HUDEP-2 (cell line): ENCODE measurements around the gene PLAC1.

Experiments
- DNase-seq, 76 experiments: peaks; one replicate each; lab custom pipeline; 2025; ENCODE audit not compliant: unreplicated experiment in 76 of 76; lab: John Stamatoyannopoulos, UW

The PLAC1 gene

DNA sequence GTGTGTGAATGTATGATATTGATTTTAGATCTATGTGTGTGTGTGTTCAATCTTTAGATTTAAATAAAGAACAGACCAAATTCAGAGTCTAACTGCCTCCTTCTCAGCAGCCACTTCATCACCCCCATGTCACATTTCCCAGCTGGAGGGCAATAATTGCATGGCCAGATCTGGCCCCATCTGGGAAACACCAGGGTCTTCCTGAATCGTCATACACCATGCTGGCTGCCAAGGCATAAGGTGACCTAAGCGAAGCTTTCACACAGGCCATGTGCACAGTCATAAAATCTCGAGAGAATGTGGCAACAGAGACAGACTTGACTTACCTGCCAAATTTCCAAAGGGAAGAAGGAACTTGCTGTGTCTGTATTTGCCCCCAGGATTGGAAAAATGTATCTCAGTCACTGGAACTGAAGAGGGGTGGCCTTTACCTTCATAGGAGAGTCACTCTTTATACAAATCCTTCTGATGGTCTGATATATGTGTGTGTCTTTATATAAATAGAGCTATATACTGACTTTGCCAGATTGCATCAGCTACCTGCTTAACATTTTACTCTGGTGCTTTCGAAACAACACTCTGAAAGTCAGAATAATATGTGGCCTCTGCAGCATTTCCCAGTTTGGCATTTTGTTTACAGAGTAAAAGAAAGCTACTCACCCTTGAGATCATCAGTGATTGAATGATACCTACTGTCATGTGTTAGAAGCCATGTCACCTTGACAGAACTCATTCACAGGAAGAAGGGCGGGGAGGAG, at the start of gene PLAC1:
Gene PLAC1 (minus strand): TSS at position 470 of the 758 bp plus-strand sequence. CDS start 91,789 bp downstream, outside the sequence.
- no peak for DNase-seq

GRCh38 chrX:134706138-134706537, 47.9 kb upstream of the PLAC1 start:
- no peak for DNase-seq

GRCh38 chrX:134695999-134696398, 37.7 kb upstream of the PLAC1 start:
- DNase-seq, result no peak

- no peak for DNase-seq
Measured at GRCh38 chrX:134694333-134695322, 36.4 kb upstream of the PLAC1 start.

GRCh38 chrX:134693644-134694043, 35.4 kb upstream of the PLAC1 start:
- no peak for DNase-seq

DNA sequence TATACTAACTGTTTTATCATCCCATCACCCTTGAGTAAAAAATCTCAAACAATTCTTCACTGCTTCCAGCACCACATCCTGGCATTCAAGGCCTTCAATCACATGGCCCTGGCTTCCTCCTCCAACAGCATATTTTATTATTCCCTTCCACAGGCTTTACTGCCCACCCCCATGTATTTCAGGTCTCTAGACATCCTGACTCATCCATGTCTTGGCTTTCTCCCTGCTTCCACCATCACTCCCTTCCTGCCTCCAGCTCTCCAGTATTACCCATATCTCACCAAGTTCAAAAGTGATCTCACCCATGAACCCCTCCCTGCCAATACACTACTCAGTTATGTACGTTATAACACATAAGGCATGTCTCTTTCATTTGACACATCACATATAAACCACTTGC, 34.7 kb upstream of the PLAC1 start:
- no peak for DNase-seq

DNA sequence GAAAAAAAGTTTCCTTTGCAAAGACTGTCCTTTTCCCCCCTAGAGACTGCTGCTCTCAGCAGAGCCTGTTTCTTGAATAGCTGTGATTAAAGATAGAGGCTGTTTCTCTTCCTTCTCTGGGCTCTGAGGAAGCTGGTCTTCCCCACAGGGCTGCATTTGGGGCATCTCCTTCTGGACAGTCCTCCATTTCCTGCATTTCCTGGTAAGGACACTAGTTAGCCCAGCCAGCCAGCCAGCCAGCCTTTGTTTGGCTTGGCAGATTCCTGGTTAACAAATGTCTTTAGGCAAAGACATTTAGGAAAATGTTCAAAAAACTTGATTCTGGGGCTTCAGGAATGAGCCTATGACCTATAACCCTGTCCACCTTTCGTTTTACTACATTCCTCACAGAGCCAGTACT, 34.0 kb upstream of the PLAC1 start:
- no peak for DNase-seq

DNA sequence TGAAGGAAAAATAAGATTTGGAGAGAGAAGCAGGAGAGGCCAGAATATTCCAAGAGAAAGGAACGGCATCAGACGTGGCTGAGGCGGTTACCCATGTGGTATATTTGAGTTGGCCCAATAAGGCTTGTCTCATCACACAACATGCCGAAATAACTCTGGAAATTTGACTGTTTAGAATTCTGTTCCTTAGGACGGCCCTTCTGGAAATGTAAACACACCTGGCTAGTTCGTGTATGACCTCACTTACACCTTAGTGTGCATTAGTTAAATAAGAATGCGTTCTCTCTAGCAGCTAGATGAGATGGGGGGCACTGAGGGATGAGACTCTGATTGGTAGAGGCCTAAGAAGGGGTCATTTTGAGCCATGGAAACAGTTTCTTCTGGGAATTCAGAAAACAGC, 33.2 kb upstream of the PLAC1 start:
- no peak for DNase-seq

GRCh38 chrX:134688839-134689238, 30.6 kb upstream of the PLAC1 start:
- DNase-seq, result no peak

DNA sequence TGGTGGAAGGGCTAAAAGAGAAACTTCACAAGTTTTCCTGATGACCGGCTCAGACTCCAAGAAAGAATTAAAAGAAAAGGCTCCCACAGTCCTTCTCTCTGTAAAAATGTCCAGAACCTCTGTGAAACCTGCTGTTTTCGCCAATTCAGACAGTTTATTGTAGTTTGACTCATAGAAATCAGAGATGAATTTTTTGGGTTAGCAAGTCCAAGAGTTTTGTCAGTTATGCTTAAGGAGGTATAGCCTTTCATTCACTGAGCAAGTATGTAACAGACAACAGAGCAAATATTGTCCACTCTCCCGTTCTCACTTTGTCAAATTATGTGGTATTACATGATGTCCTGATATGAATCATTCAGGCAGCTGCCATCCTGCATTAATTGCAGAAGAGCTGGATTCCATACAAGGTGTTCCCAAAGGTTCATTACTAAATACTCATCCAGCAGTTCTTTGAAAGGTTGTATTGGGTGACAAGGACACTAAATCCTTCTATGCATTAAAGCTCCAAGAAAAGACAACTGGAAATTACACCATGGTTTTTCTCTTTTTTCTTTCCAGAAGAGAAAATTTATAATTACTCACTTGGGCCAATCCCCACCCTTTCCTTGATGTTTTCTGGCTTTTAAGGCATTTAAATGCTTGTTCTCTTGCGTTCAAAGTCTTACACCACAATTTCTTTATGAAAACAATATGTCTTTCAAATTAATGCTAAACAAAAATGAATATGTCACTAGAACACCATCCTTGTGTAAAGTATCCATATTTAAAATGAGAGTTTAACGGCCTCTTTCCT, 30.0 kb upstream of the PLAC1 start:
- DNase-seq, result no peak

DNA sequence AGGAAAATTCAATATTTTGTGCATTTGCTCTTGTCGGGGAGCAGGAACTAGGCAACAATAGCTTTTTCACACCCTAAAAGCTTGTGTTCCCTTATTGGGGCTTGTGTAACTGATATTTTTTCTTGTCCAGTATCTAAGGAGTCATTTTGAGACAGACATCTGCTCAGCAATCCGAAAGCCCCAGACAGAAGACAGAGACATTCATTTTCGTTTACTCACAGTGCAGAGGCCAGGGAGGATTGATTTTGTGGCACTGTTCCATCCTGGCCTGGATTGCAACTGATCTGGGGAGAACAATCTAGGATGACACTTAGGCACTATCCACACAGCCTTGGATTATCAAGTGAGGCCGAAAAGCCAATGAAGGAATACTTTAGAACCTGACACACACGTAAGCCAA, 27.4 kb upstream of the PLAC1 start:
- DNase-seq, result no peak

DNA sequence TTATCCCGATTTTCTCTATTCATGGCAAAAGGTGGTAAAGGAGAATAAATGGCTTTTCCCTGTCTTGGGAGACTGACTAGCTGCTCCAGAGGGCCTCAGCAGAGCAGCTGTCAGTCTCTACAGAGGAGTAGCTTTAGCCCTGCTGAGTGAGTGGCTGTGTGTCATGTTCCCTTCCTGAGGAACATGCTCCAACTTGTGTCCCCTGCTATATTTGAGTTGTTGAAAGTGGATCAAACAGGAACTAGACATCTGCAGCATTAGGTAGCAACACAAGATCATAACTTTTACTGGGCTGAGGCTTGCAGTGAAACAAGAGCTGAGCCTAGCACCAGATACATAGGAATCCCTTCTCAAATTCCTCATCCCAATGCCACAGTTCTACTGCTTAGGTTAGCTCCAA, 26.7 kb upstream of the PLAC1 start:
- DNase-seq, result no peak

DNA sequence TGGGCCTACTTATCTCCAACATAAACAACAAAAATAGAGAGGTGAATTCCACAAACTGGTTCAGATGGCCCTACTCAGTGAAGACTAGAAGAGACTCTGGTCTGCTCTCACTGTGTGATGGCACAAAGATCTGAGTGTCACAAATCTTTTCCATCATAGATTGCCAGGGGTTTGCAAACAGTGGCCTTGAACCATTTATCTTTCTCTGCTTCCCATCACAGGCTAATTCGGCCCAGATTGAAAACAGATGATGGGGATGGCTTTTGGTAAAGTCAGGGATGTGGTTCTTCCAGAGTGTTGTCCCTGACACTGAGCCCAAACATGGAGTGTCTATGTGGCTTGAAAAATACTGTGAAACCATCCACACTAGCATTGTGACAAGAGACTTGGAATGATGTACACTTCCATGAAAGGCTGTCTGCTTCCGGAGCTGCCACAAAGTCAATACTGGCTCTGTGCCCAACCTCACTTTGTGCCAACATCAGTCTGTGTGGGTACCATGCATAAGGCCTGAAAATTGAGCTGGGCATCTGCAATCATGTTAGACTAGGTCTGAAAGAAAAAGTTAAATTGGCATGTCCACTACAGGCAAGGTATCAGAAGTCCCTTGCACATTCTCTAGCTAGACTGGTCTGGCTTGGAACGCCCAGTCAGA, 25.2 kb upstream of the PLAC1 start:
- DNase-seq, result no peak

DNA sequence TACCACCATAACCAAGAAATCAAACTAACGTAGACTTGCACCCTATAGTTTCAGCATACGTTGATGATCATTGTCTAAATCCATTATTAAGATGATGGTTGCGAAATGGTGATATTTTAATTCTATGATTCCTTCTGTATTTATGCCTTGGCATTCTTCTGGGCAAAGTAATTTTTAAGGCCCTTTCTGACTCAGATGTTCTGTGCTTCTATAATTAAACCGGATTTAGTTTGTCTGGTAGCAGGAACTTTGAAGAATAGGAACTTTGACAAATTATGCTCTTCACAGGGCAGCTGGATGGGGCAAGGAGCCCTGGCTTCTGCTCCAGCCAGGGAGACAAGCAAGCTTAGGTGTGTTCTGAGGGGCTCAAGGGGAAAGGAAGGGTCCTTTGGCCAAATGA, 23.8 kb upstream of the PLAC1 start:
- no peak for DNase-seq

- DNase-seq, result no peak
Measured at GRCh38 chrX:134679644-134680043, 21.4 kb upstream of the PLAC1 start.

DNA sequence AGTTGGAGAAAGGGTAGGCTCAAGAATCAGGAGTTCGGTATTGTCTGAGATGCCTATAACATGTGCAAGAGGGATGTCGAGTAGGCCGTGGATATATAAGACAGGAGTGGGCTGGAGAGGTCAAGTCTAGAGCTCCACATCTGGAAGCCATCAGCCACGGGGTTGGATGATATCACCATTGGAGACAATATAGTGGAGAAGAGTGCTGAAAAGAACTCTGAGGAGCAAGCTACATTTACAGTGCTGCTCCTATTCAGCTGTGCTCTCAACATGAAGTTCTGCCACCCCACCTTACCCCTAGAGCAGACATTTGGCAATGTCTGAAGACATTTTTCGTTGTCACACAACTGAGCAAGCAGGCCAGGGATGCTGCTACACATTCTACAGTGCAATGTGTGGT, 20.9 kb upstream of the PLAC1 start:
- DNase-seq, result no peak

DNA sequence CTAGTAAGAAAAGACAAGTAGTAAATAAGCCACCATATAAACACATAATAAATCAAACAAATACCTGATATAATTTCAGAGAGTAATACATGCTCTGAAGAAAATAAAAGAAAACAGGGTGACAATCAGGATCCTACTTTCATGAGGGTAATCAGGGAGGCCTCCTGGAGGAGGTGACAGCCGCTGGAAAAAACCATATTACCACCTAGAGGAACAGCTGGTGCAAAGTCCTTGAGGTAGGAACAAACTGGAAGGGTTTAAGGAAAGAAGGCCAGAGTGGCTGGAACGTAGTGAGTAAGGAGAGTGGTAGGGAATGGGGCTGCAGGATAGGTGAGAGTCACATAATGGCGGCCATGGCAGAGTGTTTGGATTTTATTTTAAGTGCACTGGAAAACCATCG, 19.1 kb upstream of the PLAC1 start:
- no peak for DNase-seq

DNA sequence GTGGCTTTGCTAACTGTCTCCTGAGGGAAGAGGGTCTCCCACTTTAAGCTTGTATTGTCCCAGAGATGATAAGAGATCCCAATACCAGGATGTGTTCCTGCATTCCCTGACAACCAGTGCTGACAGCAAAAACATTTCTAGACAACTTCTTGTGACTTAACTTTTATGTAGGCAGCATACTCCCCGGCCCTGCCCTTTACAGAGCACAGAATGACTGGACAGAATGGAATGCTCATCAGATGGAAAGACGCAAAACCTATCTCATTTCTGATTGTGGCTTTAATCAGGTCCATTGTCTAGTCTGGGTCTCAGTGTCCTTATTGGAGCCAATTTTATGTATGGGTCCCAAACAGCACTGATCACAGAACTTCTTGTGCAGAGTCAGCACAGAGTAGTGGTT, 18.2 kb upstream of the PLAC1 start:
- no peak for DNase-seq

GRCh38 chrX:134673123-134673522, 14.9 kb upstream of the PLAC1 start:
- DNase-seq, result no peak

DNA sequence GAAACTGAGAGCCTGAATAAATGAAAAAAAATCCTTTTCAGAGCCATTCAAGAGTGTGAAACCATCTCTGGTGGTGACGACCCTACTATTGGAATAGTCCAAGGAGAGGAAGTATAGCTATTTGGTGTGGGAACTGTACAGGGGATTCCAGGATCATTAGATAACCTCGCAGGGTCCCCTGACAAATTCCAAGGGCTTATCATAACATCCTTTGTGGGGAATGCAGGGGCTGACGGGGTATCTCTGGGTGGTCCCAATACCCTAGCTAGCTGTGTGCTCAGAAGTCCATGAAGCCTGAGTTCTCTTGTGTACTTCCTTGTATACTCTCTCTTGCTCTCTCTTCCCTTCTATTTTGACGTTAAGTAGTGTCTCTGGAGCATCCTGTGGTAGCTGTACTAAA, 13.8 kb upstream of the PLAC1 start:
- no peak for DNase-seq

- DNase-seq, result no peak
Measured at GRCh38 chrX:134671294-134671693, 13.0 kb upstream of the PLAC1 start.
